ENCODE measurements around the gene CDK18.

- TF ChIP-seq EZH2phosphoT487 (IDR thresholded peaks at IDR 0.05; ENCODE audit: low read length) (no peak), EZH2 (optimal IDR thresholded peaks at IDR 0.05; ENCODE audit: low read depth, low read length) (no peak)
- TF ChIP-seq, protein P1, sequence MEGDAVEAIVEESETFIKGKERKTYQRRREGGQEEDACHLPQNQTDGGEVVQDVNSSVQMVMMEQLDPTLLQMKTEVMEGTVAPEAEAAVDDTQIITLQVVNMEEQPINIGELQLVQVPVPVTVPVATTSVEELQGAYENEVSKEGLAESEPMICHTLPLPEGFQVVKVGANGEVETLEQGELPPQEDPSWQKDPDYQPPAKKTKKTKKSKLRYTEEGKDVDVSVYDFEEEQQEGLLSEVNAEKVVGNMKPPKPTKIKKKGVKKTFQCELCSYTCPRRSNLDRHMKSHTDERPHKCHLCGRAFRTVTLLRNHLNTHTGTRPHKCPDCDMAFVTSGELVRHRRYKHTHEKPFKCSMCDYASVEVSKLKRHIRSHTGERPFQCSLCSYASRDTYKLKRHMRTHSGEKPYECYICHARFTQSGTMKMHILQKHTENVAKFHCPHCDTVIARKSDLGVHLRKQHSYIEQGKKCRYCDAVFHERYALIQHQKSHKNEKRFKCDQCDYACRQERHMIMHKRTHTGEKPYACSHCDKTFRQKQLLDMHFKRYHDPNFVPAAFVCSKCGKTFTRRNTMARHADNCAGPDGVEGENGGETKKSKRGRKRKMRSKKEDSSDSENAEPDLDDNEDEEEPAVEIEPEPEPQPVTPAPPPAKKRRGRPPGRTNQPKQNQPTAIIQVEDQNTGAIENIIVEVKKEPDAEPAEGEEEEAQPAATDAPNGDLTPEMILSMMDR (IDR thresholded peaks at IDR 0.05; ENCODE audit: low read length) = no peak
Observed at GRCh38 chr1:205530116-205530515, 25.6 kb downstream of the CDK18 start.
